PC-9 (cell line): ENCODE results near the gene PPM1A. TPM values are rescaled to one million over a fixed set of nuclear protein-coding genes. Genes with fewer than 3 reads are reported as not detected.
"Not testable (repeated sequence)": the region's sequence is repeated elsewhere in the genome, so short reads cannot be mapped to it uniquely, and the experiment has no call there.

Experiments
- BruUV-seq: library from RNA; stranded (reverse); fragments of 400-500 nt; replicated peaks from 2 replicates; lab custom pipeline; 2021; lab: Mats Ljungman, UMichigan
- CTCF ChIA-PET: fragments of 300-600 bp; sonication (Branson Sonifier 250); formaldehyde crosslinking; loops from one replicate; lab custom pipeline; 2022; ENCODE audit warnings: antibody characterized with exemption; lab: Charles Lee
- POLR2A ChIA-PET: fragments of 300-600 bp; sonication (Branson Sonifier 250); formaldehyde crosslinking; loops from one replicate; lab custom pipeline; 2022; ENCODE audit warnings: antibody characterized with exemption; ENCODE audit not compliant: unreplicated experiment; lab: Charles Lee
- DNase-seq, 2 experiments: peaks; one replicate each; pipeline versions ENCODE4 v3.0.0 to v3.0.0-alpha.2; 2015 to 2022; ENCODE audit warnings: mixed read lengths in 1 of 2
- H2AFZ ChIP-seq: fragments of 200-600 bp; sonication (generic); 2 replicates; pipeline ENCODE4 v1.8.1; 2017; ENCODE audit warnings: antibody characterized with exemption
- H3F3A ChIP-seq: fragments of 200-600 bp; sonication (generic); 2 replicates; pipeline ENCODE4 v1.8.1; 2017; ENCODE audit warnings: antibody characterized with exemption, mild to moderate bottlenecking, low read depth; ENCODE audit not compliant: insufficient read depth
- H3K27ac ChIP-seq: fragments of 200-600 bp; sonication (generic); 2 replicates; pipeline ENCODE4 v1.6.1; 2016; ENCODE audit warnings: mixed run types
- H3K27me3 ChIP-seq: fragments of 200-600 bp; sonication (generic); 2 replicates; pipeline ENCODE4 v1.6.1; 2016; ENCODE audit warnings: low read depth, mixed run types; ENCODE audit not compliant: insufficient read depth
- H3K36me3 ChIP-seq: fragments of 200-600 bp; sonication (generic); 2 replicates; pipeline ENCODE4 v1.6.1; 2016; ENCODE audit warnings: low read depth, mixed run types
- H3K4me1 ChIP-seq: fragments of 200-600 bp; sonication (generic); replicated peaks from 2 replicates; pipeline ENCODE4 v1.6.1; 2016; ENCODE audit warnings: mixed run types; ENCODE audit not compliant: insufficient read depth
- H3K4me2 ChIP-seq: fragments of 200-600 bp; sonication (generic); 2 replicates; pipeline ENCODE4 v1.6.1; 2017; ENCODE audit warnings: mixed run types
- H3K4me3 ChIP-seq: fragments of 200-600 bp; sonication (generic); 2 replicates; pipeline ENCODE4 v1.6.1; 2016; ENCODE audit warnings: mixed run types
- H3K79me2 ChIP-seq: fragments of 200-600 bp; sonication (generic); 2 replicates; pipeline ENCODE4 v1.6.1; 2017; ENCODE audit warnings: low read depth, mixed run types
- H3K9me2 ChIP-seq: fragments of 200-600 bp; sonication (generic); 2 replicates; pipeline ENCODE4 v1.8.1; 2017; ENCODE audit warnings: mild to moderate bottlenecking; ENCODE audit not compliant: insufficient read depth
- H3K9me3 ChIP-seq: fragments of 200-600 bp; sonication (generic); 2 replicates; pipeline ENCODE4 v1.8.1; 2016; ENCODE audit warnings: low read depth; ENCODE audit not compliant: insufficient read depth
- H4K20me1 ChIP-seq: fragments of 200-600 bp; sonication (generic); 2 replicates; pipeline ENCODE4 v1.8.1; 2017; ENCODE audit not compliant: insufficient read depth
- EZH2 ChIP-seq: fragments of 200-600 bp; sonication (generic); IDR thresholded peaks from 2 replicates; pipeline ENCODE4 v1.8.0; 2017; ENCODE audit warnings: antibody characterized with exemption, low read depth
- intact Hi-C: fragments of 100-400 bp; cut with micrococcal nuclease; formaldehyde crosslinking; loops from one replicate; pipeline ENCODE4 v1.10.0; 2022; ENCODE audit not compliant: unreplicated experiment
- total RNA-seq: library from RNA; stranded (reverse); gene quantifications from 2 replicates; pipeline ENCODE4 v1.2.3, GENCODE V29; 2021
- TF ChIP-seq, protein P1 (sequence below): fragments of 200-600 bp; sonication (generic); conservative IDR thresholded peaks from 2 replicates; pipeline ENCODE4 v1.6.1; 2017; ENCODE audit warnings: mixed run types, antibody characterized with exemption, mild to moderate bottlenecking, moderate library complexity

Gene PPM1A
- total RNA-seq, 1 experiment from 2014 or later = 60.9 TPM

GRCh38 chr14:60315196-60315990 is 66.4 kb downstream of the PPM1A start:
- TF ChIP-seq, protein P1, sequence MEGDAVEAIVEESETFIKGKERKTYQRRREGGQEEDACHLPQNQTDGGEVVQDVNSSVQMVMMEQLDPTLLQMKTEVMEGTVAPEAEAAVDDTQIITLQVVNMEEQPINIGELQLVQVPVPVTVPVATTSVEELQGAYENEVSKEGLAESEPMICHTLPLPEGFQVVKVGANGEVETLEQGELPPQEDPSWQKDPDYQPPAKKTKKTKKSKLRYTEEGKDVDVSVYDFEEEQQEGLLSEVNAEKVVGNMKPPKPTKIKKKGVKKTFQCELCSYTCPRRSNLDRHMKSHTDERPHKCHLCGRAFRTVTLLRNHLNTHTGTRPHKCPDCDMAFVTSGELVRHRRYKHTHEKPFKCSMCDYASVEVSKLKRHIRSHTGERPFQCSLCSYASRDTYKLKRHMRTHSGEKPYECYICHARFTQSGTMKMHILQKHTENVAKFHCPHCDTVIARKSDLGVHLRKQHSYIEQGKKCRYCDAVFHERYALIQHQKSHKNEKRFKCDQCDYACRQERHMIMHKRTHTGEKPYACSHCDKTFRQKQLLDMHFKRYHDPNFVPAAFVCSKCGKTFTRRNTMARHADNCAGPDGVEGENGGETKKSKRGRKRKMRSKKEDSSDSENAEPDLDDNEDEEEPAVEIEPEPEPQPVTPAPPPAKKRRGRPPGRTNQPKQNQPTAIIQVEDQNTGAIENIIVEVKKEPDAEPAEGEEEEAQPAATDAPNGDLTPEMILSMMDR = no peak
- no peak for TF ChIP-seq EZH2
- ChIA-PET CTCF (no interaction called here), POLR2A (no interaction called here)
- H3K4me2 ChIP-seq = no peak overlapping the region
- H4K20me1 ChIP-seq = no peaks in the 10 kb centered on the region
- H3K4me3 ChIP-seq = no peak overlapping the region
- H3K4me1 ChIP-seq = no peaks in the 10 kb centered on the region
- no peak for DNase-seq
- no peak overlapping the region for H2AFZ ChIP-seq
- H3K36me3 ChIP-seq = no peaks in the 10 kb centered on the region
- H3K9me3 ChIP-seq = no peaks in the 10 kb centered on the region
- H3F3A ChIP-seq = no peaks in the 10 kb centered on the region
- no peaks in the 10 kb centered on the region for H3K9me2 ChIP-seq
- H3K79me2 ChIP-seq = no peaks in the 10 kb centered on the region
- BruUV-seq = no TSS peak
- no peak overlapping the region for H3K27ac ChIP-seq
- 0 out of 2 replicates have a peak, but pooled peaks cover 5% of the 10 kb centered on the region for H3K27me3 ChIP-seq
- intact Hi-C loops = no loop called here

GRCh38 chr14:60317609-60318008 is 68.6 kb downstream of the PPM1A start:
- Histone ChIP-seq H3K79me2 (no peaks in the 10 kb centered on the region), H3K4me1 (no peaks in the 10 kb centered on the region), H3F3A (no peaks in the 10 kb centered on the region), H3K4me3 (no peak overlapping the region), H4K20me1 (no peaks in the 10 kb centered on the region), H3K9me3 (no peaks in the 10 kb centered on the region), H3K9me2 (no peaks in the 10 kb centered on the region), H3K36me3 (no peaks in the 10 kb centered on the region), H3K27me3 (0 out of 2 replicates have a peak, but pooled peaks cover 5% of the 10 kb centered on the region), H3K4me2 (no peak overlapping the region), H2AFZ (no peak overlapping the region), H3K27ac (no peak overlapping the region)
- TF ChIP-seq, protein P1 = no peak
- no peak for TF ChIP-seq EZH2
- no TSS peak for BruUV-seq
- CTCF ChIA-PET = no interaction called here
- intact Hi-C loops = no loop called here
- DNase-seq = no peak
- POLR2A ChIA-PET = no interaction called here

- H3K27me3 ChIP-seq, H2AFZ ChIP-seq, H3K4me1 ChIP-seq, H3K9me2 ChIP-seq, DNase-seq, H3K79me2 ChIP-seq, H3K27ac ChIP-seq, POLR2A ChIA-PET, H3K36me3 ChIP-seq, H3K9me3 ChIP-seq, intact Hi-C loops, H3F3A ChIP-seq, CTCF ChIA-PET, H3K4me2 ChIP-seq, H3K4me3 ChIP-seq, BruUV-seq, H4K20me1 ChIP-seq: not testable (repeated sequence)
Observed at GRCh38 chr14:60320860-60321259, 71.8 kb downstream of the PPM1A start.
